Stimulated activated CD4-positive, alpha-beta T cell treated with anti-CD3 and anti-CD28 coated beads, Interleukin-12 subunit alpha, Interleukin-12 subunit beta, amount 100 ng/mL, for 48 hours (primary cell): ENCODE data around the gene CMTM5.
A peak's percentile ranks its signal among the peaks of the same experiment; 100 is the strongest.
"Not testable (repeated sequence)": the region's sequence is repeated elsewhere in the genome, so short reads cannot be mapped to it uniquely, and the experiment has no call there.

Experiments used
- DNase-seq, 3 donors: peaks; one replicate each; pipeline ENCODE4 v3.0.0-alpha.2; 2020; ENCODE audit warnings: low read depth in 2 of 3, low spot score in 1 of 3

The CMTM5 gene

DNA sequence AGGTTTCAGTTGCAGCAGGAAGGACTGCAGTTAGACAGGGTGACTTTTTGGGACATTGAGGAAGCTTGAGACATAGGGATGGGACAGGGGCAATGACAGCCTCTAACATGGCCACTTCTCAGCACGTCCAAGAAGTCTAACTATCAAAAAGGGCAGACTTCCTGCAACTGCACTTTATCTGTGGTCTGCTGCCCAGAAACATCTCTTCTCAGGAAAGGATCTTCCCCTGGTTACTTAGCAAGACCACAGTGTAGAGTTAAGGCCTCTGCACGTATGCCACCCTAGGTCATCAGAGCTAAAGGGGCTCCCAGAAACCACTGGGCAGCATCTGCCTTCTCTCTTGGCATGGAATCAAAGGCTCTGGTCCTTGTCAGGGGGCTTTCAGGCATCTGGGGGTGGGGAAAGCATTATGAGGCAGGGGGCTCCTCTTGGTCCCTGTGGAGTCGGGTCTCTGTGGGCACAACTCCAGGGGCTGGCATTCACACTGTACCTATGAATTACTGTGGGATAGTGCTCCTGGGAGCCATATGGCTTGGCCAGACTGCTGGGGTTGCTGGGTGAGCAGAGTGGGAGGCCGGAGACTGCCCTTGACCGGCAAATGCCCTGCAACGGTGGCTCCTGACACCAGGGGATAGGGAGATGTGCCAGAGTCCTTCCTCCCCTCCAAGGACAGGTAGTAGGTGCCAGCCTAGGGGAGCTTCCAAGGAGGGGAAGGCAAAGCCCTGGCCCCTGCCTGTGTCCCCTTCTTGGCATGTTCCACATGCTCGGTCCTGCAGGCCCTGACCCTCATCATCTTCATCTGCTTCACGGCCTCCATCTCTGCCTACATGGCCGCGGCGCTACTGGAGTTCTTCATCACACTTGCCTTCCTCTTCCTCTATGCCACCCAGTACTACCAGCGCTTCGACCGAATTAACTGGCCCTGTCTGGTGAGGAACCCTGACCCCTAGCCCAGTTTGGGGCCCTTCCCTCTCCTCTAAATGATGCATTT is 1.0 kb downstream of the CMTM5 start:
- no peak for DNase-seq

DNA sequence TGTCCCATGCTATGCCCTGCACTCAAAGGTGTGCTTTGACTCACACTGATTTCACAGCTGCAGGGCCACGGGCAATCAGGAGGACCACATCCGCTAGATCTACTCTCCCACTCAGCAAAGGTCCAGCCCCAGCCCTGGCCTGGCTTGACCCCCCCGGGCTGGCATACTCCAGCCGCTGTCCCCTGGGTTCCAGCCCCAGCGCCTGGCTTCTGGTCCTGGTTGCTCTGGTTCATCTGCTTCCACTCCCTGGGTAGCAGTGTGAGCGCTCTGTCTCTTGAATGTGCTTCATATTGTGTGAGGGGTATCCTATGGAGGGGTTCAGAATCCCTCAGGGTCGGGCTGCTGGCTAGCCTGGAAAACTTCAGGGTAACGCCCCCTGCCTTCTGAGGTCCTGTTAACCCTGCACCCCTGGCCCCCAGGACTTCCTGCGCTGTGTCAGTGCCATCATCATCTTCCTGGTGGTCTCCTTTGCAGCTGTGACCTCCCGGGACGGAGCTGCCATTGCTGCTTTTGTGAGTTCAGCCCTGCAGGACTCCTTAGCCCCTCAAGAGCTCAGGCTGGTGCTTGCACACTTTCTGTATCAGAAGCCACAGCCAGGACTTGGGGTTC is 1.9 kb downstream of the CMTM5 start:
- no peak for DNase-seq

- peak; percentile 39 to 56 (median 54) for DNase-seq
Measured at GRCh38 chr14:23379366-23380196, 2.7 kb downstream of the CMTM5 start.

DNA sequence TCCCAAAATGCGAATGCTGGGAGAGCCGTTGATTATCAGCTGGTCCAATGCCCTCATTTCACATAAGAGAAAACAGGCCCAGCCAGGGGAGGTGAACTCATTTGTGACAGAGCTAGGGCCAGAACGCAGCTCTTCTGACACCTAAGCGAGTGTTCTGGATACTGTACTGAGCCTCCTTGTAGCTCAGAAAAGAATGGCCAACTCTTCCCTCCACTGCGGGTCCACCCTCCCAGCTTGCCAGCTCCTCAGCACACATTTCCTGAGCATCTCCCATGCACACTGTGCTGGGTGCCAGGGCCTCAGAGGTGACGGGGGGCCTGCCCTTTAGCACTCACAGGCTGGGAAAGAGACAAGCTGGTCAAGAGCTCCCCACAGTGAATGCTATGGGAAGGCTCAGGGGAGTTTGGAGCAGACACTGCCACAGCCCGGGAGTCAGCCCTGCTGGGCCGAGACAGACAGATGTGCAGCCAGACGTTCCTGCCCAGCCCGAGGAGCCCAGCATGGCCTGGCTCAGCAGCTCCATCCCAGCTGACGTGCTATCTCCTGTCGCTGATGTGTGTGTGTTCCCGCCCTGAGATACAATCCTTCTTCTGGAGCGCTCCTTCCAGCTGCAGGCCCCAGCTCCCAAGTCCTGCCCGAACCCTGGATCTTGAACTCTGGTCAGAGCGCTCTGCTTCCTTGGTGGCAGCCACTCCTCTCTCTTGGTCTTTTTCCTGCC is 3.5 kb downstream of the CMTM5 start:
- no peak for DNase-seq

DNA sequence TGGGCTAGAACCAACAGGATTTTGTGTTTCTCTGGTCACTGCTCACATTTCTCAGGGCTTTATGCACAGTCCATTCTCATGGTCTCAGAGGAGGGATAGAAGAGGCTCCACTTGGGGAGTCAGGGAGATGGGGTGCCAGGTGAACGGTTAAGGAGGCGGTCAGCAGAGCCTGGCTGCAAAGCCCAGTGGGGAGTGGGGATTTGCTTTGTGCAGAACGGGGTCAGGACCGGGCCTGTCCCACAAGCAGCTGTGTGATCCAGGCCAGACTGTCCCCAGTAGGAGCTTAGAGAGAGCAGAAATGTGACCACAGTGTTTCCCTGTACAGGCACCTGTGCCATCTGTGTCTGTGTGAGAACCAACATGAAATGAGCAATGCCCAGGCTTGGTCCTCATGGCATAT is 4.1 kb downstream of the CMTM5 start:
- no peak for DNase-seq

- no peak for DNase-seq
Measured at GRCh38 chr14:23381871-23382270, 5.0 kb downstream of the CMTM5 start.

DNA sequence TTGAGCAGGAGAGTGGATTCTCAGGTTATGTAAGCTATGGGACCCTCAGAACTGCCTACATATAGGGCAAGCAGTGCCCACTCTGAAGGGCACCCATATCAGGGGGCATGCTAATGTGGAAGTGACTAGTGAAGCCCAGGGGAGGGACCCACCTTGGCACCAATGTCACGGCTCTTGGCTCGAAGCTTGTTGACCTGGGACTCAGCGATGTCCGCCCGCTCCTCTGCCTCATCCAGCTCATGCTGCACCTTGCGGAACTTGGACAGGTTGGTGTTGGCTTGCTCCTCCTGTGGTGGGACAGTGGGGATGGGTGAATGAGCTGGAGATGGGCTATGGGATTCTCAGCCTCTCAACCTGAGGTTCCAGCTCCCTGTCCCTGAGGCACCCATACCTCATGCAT is 5.4 kb downstream of the CMTM5 start:
- no peak for DNase-seq

DNA sequence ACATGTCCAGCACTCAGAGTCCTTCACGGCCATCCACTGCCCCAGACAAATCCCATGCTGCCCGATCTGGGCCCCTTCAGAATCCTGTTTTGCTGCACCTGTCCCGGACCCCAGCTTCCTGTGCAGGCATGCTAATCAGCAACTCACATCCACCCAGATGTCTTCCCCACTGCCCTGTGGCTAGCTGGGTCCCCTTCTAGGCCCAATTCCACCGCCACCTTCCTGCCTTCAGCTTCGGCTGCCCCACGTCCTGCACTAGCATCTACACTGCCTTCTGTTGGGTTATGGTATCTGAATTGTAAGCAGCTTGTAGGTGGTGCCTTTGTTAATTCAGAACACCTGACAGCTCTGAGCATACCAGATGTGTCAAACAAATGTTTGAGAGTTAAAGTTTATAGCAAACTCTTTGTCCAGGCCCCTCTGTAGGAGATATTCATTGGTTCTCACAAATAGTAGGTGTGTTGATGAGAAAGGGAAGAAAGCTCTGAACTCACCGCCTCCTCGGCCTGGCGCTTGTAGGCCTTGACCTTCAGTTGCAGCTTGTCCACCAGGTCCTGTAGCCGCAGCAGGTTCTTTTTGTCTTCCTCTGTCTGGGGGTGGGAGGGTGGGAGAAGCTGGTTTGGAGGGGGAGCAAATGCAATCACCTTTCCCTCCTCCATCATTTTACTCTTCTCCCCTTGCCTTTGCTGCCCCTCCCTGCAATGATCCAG is 6.0 kb downstream of the CMTM5 start:
- DNase-seq = no peak

DNA sequence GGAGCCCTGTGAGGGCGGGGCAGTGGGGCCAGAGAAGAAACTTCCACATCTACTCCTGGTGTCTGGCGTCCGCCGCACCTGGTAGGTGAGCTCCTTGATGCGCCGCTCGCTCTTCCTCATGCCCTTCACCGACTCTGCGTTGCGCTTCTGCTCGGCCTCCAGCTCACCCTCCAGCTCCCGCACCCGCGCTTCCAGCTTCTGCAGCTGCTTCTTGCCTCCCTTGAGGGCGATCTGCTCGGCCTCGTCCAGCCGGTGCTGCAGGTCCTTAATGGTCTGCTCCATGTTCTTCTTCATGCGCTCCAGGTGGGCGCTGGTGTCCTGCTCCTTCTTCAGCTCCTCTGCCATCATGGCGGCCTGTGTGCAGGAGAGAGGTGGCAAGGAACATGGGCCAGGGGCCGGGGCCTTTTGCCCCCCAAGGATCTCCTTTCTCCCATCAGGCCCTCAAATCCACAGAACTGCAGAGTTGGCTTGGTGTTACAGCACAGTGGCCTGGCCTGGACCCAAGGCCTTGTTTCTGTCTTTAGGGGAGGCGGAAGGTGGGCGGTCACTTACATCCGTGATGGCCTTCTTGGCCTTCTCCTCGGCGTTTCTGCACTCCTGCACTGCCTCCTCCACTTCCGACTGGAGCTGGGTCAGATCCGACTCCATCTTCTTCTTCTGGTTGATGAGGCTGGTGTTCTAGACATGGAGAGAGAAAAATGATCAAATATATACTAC is 7.7 kb downstream of the CMTM5 start:
- DNase-seq = no peak

GRCh38 chr14:23385244-23385641 is 8.4 kb downstream of the CMTM5 start:
- DNase-seq = no peak

DNA sequence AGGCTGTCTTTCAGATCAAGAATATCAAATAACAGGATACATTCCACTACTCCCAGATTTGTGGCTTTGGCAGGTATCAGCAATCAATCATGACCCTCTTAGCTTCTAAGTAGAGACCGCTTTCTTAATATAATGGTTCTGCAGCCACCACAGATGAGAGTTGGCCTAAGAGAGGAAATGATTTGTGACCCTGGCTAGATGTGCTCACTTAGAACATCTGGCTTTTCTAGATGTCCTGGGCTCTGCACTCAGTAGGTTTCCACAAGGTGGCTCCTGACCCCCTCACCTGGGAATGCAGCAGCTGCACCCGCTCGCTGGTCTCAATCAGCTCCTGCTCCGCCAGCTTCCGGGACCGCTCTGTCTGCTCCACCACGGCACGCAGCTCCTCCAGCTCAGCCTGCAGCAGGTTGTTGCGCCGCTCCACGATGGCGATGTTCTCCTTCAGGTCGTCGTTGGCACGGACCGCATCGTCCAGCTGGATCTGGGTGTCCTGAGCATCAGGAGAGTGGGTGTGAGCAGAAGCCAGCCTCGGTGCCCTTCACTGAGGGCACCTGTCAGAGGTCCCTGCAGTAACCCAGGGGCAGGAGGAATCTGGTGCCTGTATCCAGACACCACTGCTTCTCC is 8.9 kb downstream of the CMTM5 start:
- no peak for DNase-seq

GRCh38 chr14:23386266-23386657 is 9.4 kb downstream of the CMTM5 start:
- not testable (repeated sequence) for DNase-seq

GRCh38 chr14:23386999-23387398 is 10.2 kb downstream of the CMTM5 start:
- no peak for DNase-seq

DNA sequence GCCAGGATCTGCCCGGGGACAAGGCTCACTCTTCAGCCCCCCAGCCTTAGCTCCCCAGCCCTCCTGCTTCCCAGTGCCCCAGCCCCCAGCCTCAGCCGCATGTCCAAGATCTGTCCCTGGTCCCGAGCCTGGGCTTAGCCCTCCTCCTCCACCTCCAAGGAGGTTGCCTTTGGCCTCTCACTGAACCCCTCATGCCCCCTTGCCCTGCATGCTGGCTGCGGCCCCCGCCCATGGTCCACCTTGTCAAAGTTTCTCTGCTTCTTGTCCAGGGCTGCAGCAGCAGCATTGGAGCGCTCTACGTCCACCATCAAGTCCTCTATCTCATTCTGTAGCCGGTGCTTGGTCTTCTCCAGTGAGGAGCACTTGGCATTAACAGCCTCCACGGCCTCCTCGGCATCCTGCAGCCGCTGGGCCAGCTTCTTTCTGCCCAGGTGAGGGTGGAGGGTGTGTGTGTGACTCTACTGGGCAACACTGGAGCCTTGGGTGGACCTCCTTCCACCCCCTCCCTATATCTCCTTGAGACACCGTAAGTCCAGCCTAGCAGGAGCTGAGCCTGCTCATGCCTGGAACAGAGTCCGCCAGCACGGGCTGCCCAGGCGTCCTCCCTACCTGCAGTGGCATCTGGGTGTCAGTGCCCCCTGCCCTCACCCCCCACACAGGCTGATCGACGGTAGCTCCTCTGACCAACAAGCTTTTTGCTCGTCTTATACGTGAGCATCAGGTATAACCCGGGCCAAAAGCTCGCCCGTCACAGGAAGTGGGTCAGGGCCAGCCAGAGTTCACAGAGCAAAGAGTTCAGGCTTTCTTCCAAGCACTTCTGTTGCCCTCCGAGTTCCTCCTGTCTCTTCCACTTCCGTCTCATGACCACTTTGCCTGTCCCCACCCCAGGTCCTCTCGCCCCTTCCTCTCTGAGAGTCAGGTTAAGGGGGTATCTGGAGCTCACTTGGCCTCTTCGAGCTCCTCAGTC is 11.4 kb downstream of the CMTM5 start:
- no peak for DNase-seq

DNA sequence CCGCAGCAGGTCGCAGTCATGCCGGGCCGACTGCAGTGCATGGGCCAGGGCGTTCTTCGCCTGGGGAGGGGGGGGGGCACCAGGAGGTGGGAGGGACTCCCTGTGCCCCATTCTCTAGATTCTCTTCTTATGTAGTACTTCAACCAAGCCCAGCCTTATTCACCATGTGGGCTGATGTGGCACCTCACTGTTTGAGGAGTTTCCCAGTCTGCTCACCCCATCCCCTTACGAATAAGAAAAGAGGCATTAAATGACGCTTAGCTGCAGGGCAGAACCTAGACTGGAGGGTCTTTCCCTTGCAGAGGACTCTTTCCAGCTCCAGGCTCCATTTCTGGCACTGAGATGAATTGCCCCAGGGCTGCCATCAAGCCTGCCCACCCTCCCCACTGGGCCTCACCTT is 12.2 kb downstream of the CMTM5 start:
- DNase-seq = no peak

- no peak for DNase-seq
Measured at GRCh38 chr14:23389396-23389795, 12.6 kb downstream of the CMTM5 start.

GRCh38 chr14:23389871-23390270 is 13.0 kb downstream of the CMTM5 start:
- DNase-seq = not testable (repeated sequence)

DNA sequence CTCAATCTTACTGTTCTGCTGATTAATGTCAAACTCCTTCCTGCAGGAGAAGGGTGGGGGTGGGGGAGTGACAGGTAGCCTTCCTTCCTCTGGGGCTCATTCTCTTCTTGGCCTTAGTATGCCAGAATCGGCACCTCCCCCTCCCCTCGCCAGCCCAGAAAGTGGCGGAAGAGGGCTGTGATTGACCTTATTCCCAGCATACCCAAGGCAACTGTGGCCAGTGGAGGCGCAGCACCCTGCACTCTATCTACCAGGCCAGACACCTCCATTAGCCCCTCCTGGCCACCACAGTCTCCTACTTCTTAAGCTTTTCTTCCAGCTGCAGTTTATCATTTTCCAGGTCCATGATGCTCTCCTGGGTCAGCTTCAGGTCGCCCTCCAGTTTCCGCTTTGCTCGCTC is 15.8 kb downstream of the CMTM5 start:
- DNase-seq = no peak
